Nephron progenitor cell (in vitro differentiated cells): ENCODE data around the gene ZNF512B.
A peak's percentile ranks its signal among the peaks of the same experiment; 100 is the strongest.

Experiments used
- DNase-seq: peaks from one replicate; pipeline ENCODE4 v3.0.0; 2021
- H3K27ac Mint-ChIP-seq: 2 replicates; pipeline ENCODE4 v1.8.0; 2021; ENCODE audit warnings: mild to moderate bottlenecking, moderate library complexity, mixed read lengths
- H3K27me3 Mint-ChIP-seq: 2 replicates; pipeline ENCODE4 v1.8.0; 2021; ENCODE audit warnings: mild to moderate bottlenecking, low read depth, mixed read lengths; ENCODE audit not compliant: poor library complexity
- H3K36me3 Mint-ChIP-seq: 2 replicates; pipeline ENCODE4 v1.8.0; 2021; ENCODE audit warnings: low read depth, mixed read lengths
- H3K4me1 Mint-ChIP-seq: 2 replicates; pipeline ENCODE4 v1.8.0; 2021; ENCODE audit warnings: mixed read lengths
- H3K4me3 Mint-ChIP-seq: 2 replicates; pipeline ENCODE4 v1.8.0; 2021; ENCODE audit warnings: mild to moderate bottlenecking, moderate library complexity, mixed read lengths
- H3K9me3 Mint-ChIP-seq: 2 replicates; pipeline ENCODE4 v1.8.0; 2021; ENCODE audit warnings: mild to moderate bottlenecking, moderate library complexity, mixed read lengths
- CTCF ChIP-seq: fragments of 200-600 bp; sonication (generic); IDR thresholded peaks from 2 replicates; pipeline ENCODE4 v1.5.0; 2021; ENCODE audit warnings: antibody characterized with exemption

The ZNF512B gene

GRCh38 chr20:63970714-63971431, 1.1 kb upstream of the ZNF512B start:
- Mint-ChIP-seq H3K9me3 (peaks cover 3% of the 10 kb centered on the region), H3K4me1 (peaks cover 22% of the 10 kb centered on the region), H3K36me3 (peaks cover 13% of the 10 kb centered on the region), H3K27ac (no peak overlapping the region), H3K27me3 (peaks cover 33% of the 10 kb centered on the region), H3K4me3 (peak overlapping the region; percentile 75)
- no peak for TF ChIP-seq CTCF
- DNase-seq, result no peak

- Mint-ChIP-seq H3K9me3 (peaks cover 4% of the 10 kb centered on the region), H3K36me3 (peaks cover 14% of the 10 kb centered on the region), H3K4me1 (peaks cover 22% of the 10 kb centered on the region), H3K4me3 (peak overlapping the region; percentile 85), H3K27me3 (peaks cover 31% of the 10 kb centered on the region), H3K27ac (no peak overlapping the region)
- DNase-seq, result peak; percentile 64
- no peak for TF ChIP-seq CTCF
Observed at GRCh38 chr20:63968928-63969760, 586 bp downstream of the ZNF512B start.

DNA sequence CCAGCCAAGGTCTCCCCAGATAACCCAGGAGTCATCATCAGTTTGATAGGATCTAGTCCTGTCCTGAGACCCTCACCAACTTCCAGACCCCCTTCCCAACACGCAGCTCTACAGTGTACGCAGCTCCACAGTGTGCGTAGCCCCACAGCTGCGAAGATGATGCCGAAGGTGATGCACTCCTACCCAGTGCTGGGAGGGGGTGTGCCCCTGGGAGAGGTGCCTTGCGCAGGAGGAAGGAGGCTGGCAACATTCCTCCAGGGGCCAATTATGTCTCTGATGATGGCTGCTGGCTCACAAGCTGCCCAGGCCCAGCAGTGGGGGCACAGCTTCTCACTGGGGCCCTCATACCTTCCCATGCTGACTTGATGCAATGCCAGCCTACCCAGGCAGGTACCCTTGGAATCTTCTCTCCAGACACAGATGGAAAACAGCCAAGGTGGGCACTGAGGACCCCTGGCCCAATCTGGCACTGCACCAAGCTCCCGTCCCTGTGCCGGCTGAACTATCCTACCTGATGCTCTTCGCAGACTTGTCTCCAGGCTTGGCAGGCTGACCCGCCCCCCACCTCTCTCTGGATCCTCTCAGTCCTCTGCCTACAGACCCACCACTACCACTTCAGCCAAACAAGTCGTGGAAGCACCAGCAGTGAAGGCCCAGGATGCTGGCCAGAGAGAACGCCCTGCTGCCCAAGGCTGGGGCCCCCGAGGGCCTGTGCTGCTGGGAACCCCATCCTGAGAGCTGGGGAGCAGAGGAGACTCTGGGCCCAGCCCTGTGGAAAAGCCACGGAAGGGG, 1.4 kb downstream of the ZNF512B start:
- H3K27ac Mint-ChIP-seq, result no peak overlapping the region

DNA sequence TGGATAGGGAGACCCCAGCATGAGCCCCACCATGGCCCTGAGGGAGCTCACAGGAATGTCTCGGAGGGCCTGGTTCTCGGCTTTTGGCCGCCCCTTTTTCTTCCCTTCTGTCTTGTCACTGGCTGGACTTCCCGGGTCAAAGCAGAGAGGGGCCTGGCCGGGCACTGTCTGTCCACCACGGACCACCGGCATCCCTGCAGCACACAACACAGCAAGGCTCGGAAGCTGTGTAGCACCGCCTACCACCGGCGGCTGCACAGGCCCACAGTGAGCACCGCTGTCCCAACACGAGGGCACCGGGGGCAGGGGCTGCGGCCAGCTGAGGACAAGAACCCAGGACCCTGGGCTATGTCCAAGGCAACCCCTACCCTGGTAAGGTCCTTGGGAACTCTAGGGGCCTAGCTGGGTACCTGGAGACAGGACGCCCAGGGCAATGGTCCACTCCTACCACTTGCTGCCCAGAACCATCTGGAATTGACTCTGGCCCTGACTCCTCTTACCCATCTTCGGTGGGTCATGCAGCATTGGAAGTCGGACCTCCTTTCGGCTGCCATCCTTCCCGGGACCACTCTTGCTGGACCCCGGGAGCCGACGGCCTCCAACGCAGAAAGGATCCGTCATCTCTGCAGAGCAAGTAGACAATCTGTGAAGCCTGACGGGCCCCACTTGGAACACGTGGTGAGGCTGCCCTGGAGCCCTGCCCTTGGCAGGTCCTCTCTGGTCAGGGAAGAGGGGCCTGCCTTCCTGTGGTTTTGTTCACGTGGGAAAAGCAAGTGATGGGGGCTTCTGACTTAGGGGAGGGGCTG, 2.2 kb downstream of the ZNF512B start:
- H3K4me3 Mint-ChIP-seq, result peak overlapping the region; percentile 18
- no peak overlapping the region for H3K27ac Mint-ChIP-seq
- H3K36me3 Mint-ChIP-seq, result peaks cover 19% of the 10 kb centered on the region
- peaks cover 5% of the 10 kb centered on the region for H3K4me1 Mint-ChIP-seq
- H3K27me3 Mint-ChIP-seq, result peaks cover 22% of the 10 kb centered on the region
- DNase-seq, result peak; percentile 2
- H3K9me3 Mint-ChIP-seq, result peaks cover 4% of the 10 kb centered on the region
- TF ChIP-seq CTCF, result no peak

More for the DNA sequence above, 1.4 kb downstream of the ZNF512B start:
- TF ChIP-seq CTCF, result no peak
- peak; percentile 3 for DNase-seq
- H3K27me3 Mint-ChIP-seq, result peaks cover 30% of the 10 kb centered on the region
- H3K4me1 Mint-ChIP-seq, result peaks cover 13% of the 10 kb centered on the region
- H3K4me3 Mint-ChIP-seq, result peak overlapping the region; percentile 85
- H3K36me3 Mint-ChIP-seq, result peaks cover 14% of the 10 kb centered on the region
- H3K9me3 Mint-ChIP-seq, result peaks cover 4% of the 10 kb centered on the region

DNA sequence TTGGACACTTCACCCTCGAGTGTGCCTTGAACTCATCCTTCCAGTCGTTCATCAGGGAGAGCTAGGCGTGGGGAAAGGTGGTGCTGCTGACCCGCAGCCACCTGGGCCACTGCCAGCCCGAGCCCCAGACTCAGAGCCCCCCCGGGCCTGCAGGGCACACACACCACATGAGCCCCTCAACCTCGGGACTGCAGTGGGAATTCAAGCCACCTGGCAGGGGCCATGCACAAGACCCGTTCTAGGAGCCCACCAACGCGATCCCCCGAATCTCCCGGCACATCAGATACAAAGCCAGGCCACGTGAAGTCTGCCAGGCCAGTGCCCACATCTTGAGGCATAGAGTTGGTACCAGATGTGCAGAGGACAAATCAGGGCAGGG, 2.8 kb downstream of the ZNF512B start:
- no peak for DNase-seq
- Mint-ChIP-seq H3K27ac (no peak overlapping the region), H3K9me3 (peaks cover 4% of the 10 kb centered on the region), H3K27me3 (peaks cover 16% of the 10 kb centered on the region), H3K4me1 (no peaks in the 10 kb centered on the region), H3K36me3 (peaks cover 19% of the 10 kb centered on the region), H3K4me3 (no peak overlapping the region)
- TF ChIP-seq CTCF, result no peak
